ENCODE data around the gene KIF18B. TPM values are rescaled to one million over a fixed set of nuclear protein-coding genes. Genes with fewer than 3 reads are reported as not detected.

The KIF18B gene
- total and polyA plus RNA-seq, 2 of the 13 experiments (the other 11 are each of a cell fraction or from before 2014, with no cell fraction given): 15.2 to 15.3 TPM

DNA sequence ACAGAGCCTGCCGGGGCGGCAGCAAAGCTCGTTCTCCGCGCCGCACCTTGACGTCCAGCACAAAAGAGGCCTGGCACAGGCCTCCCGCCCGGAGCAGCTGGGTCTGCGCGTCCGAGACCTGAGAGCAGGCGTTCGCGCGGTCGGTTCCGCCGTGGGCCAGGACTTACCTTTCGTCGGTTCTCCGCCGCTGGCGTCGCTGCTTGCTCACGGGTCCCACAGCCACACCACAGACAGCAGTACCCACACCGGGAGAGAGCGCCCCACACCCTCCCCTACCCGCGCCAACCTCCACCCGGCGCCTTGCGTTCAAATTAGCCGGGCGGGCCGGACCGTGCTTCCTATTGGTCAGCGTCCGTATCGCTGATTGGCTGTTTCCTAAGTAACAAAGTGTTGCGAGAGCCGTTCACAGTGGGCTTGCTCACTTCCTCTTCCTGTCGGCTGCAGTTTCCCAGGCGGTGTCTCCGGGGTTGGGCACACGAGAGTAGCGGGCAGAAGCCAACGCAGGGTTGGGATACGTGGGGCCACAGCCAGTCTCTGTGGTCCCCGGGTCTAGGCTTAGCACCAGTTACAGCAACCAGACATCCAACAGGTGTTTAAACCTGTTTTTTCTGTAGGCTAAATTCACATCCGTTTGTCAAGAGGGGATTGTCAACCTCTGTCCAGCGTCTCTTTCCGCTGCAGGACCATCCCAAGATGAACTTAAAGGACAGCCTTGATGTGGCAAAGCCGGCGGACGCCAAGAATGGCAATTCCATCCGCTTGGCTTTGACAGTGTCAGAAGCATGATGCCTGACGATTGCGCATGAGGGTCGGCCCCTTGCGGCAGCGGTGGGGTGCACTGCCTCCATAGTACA lies at the start of gene KIF18B (continued):
- TF ChIP-seq ELF4 (CRISPR knock-in tag; IDR thresholded peaks at IDR 0.05; ENCODE audit: borderline replicate concordance) (peak; percentile 83; the same call in 1 of the 2 replicates), ZNF879 (CRISPR knock-in tag; IDR thresholded peaks at IDR 0.05) (peak; percentile 37; the same call in 1 of the 2 replicates), ZNF235 (CRISPR knock-in tag; IDR thresholded peaks at IDR 0.05; ENCODE audit: borderline replicate concordance) (0 out of 2 replicates have a peak, but pooled peaks have one; percentile 16), ZSCAN5A (CRISPR knock-in tag; IDR thresholded peaks at IDR 0.05; ENCODE audit: borderline replicate concordance) (0 out of 2 replicates have a peak, but pooled peaks have one; percentile 46), ZSCAN29 (CRISPR knock-in tag; conservative IDR thresholded peaks at IDR 0.05) (peak; percentile 65; the same call in 1 of the 2 replicates), ZNF335 (CRISPR knock-in tag; IDR thresholded peaks at IDR 0.05) (peak; percentile 88; the same call in 1 of the 2 replicates), ARID4A (CRISPR knock-in tag; IDR thresholded peaks at IDR 0.05; ENCODE audit: borderline replicate concordance) (peak; percentile 100), SRSF9 (IDR thresholded peaks at IDR 0.05; ENCODE audit: borderline replicate concordance, insufficient read depth, low read depth, low read length, poor library complexity, severe bottlenecking) (no peak), ZBTB7B (CRISPR knock-in tag; IDR thresholded peaks at IDR 0.05) (no peak)
- TF ChIP-seq, protein P1, sequence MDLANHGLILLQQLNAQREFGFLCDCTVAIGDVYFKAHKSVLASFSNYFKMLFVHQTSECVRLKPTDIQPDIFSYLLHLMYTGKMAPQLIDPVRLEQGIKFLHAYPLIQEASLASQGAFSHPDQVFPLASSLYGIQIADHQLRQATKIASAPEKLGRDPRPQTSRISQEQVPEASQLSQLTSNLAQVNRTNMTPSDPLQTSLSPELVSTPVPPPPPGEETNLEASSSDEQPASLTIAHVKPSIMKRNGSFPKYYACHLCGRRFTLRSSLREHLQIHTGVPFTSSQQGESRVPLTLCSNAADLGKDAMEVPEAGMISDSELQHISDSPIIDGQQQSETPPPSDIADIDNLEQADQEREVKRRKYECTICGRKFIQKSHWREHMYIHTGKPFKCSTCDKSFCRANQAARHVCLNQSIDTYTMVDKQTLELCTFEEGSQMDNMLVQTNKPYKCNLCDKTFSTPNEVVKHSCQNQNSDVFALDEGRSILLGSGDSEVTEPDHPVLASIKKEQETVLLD (CRISPR knock-in tag; IDR thresholded peaks at IDR 0.05; ENCODE audit: low read depth): 0 out of 2 replicates have a peak, but pooled peaks have one; percentile 63
- TF ChIP-seq, protein P2, sequence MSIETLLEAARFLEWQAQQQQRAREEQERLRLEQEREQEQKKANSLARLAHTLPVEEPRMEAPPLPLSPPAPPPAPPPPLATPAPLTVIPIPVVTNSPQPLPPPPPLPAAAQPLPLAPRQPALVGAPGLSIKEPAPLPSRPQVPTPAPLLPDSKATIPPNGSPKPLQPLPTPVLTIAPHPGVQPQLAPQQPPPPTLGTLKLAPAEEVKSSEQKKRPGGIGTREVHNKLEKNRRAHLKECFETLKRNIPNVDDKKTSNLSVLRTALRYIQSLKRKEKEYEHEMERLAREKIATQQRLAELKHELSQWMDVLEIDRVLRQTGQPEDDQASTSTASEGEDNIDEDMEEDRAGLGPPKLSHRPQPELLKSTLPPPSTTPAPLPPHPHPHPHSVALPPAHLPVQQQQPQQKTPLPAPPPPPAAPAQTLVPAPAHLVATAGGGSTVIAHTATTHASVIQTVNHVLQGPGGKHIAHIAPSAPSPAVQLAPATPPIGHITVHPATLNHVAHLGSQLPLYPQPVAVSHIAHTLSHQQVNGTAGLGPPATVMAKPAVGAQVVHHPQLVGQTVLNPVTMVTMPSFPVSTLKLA (IDR thresholded peaks at IDR 0.05): peak; percentile 34; the same call in 1 of the 2 replicates
- TF ChIP-seq, protein P3, sequence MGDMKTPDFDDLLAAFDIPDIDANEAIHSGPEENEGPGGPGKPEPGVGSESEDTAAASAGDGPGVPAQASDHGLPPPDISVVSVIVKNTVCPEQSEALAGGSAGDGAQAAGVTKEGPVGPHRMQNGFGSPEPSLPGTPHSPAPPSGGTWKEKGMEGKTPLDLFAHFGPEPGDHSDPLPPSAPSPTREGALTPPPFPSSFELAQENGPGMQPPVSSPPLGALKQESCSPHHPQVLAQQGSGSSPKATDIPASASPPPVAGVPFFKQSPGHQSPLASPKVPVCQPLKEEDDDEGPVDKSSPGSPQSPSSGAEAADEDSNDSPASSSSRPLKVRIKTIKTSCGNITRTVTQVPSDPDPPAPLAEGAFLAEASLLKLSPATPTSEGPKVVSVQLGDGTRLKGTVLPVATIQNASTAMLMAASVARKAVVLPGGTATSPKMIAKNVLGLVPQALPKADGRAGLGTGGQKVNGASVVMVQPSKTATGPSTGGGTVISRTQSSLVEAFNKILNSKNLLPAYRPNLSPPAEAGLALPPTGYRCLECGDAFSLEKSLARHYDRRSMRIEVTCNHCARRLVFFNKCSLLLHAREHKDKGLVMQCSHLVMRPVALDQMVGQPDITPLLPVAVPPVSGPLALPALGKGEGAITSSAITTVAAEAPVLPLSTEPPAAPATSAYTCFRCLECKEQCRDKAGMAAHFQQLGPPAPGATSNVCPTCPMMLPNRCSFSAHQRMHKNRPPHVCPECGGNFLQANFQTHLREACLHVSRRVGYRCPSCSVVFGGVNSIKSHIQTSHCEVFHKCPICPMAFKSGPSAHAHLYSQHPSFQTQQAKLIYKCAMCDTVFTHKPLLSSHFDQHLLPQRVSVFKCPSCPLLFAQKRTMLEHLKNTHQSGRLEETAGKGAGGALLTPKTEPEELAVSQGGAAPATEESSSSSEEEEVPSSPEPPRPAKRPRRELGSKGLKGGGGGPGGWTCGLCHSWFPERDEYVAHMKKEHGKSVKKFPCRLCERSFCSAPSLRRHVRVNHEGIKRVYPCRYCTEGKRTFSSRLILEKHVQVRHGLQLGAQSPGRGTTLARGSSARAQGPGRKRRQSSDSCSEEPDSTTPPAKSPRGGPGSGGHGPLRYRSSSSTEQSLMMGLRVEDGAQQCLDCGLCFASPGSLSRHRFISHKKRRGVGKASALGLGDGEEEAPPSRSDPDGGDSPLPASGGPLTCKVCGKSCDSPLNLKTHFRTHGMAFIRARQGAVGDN (CRISPR knock-in tag; IDR thresholded peaks at IDR 0.05): peak; percentile 92
